OCI-LY3 (cell line): Measurements from ENCODE around the gene UBN1.

ENCODE experiments used
- H2AFZ ChIP-seq: fragments of 200-600, 300-600 bp; shearing (Covaris generic); 2 replicates; pipeline ENCODE4 v1.6.0; 2014; ENCODE audit warnings: antibody characterized with exemption, low read depth, low read length
- H3K27ac ChIP-seq: fragments of 200-600, 300-600 bp; sonication (generic); 2 replicates; pipeline ENCODE4 v1.5.1; 2014; ENCODE audit warnings: mild to moderate bottlenecking, low read length, moderate library complexity, mixed read lengths
- H3K27me3 ChIP-seq: fragments of 200-600, 300-600 bp; sonication (generic); 2 replicates; pipeline ENCODE4 v1.6.1; 2014; ENCODE audit warnings: low read depth, low read length, mixed read lengths
- H3K36me3 ChIP-seq: fragments of 200-600, 300-600 bp; sonication (generic); replicated peaks from 2 replicates; pipeline ENCODE3; 2014; ENCODE audit warnings: low read depth, low read length, mixed read lengths
- H3K4me1 ChIP-seq: fragments of 300-600, 200-600 bp; sonication (generic); 2 replicates; pipeline ENCODE4 v1.6.1; 2014; ENCODE audit warnings: low read length, mixed read lengths
- H3K4me2 ChIP-seq: fragments of 200-600, 300-600 bp; sonication (generic); 2 replicates; pipeline ENCODE4 v1.6.1; 2014; ENCODE audit warnings: low read length, mixed read lengths
- H3K4me3 ChIP-seq: fragments of 300-600, 200-600 bp; sonication (generic); 2 replicates; pipeline ENCODE4 v1.5.1; 2014; ENCODE audit warnings: antibody characterized with exemption, mild to moderate bottlenecking, low read length, moderate library complexity
- H3K79me2 ChIP-seq: fragments of 300-600, 200-600 bp; shearing (Covaris generic); 2 replicates; pipeline ENCODE4 v1.6.1; 2014; ENCODE audit warnings: mild to moderate bottlenecking, low read length, mixed read lengths
- H3K9ac ChIP-seq: fragments of 300-600, 200-600 bp; shearing (Covaris generic); 2 replicates; pipeline ENCODE4 v1.6.0; 2014; ENCODE audit warnings: mild to moderate bottlenecking, low read length, moderate library complexity
- H3K9me3 ChIP-seq: fragments of 200-600, 300-600 bp; shearing (Covaris generic); 2 replicates; pipeline ENCODE4 v1.6.1; 2014; ENCODE audit warnings: low read length, mixed read lengths; ENCODE audit not compliant: insufficient read depth
- H4K20me1 ChIP-seq: fragments of 200-600, 300-600 bp; sonication (generic); 2 replicates; pipeline ENCODE4 v1.6.1; 2016; ENCODE audit warnings: low read length, mixed read lengths; ENCODE audit not compliant: insufficient read depth
- EZH2phosphoT487 ChIP-seq: fragments of 200-600 bp; shearing (Covaris generic); IDR thresholded peaks from 2 replicates; pipeline ENCODE4 v1.6.1; 2018; ENCODE audit warnings: antibody characterized with exemption, mixed run types, low read depth
- TF ChIP-seq, protein P1 (sequence below): fragments of 200-600, 300-600 bp; sonication (generic); IDR thresholded peaks from 2 replicates; pipeline ENCODE4 v1.5.1; 2014; ENCODE audit warnings: antibody characterized with exemption, low read length, low read depth

UBN1 gene

DNA sequence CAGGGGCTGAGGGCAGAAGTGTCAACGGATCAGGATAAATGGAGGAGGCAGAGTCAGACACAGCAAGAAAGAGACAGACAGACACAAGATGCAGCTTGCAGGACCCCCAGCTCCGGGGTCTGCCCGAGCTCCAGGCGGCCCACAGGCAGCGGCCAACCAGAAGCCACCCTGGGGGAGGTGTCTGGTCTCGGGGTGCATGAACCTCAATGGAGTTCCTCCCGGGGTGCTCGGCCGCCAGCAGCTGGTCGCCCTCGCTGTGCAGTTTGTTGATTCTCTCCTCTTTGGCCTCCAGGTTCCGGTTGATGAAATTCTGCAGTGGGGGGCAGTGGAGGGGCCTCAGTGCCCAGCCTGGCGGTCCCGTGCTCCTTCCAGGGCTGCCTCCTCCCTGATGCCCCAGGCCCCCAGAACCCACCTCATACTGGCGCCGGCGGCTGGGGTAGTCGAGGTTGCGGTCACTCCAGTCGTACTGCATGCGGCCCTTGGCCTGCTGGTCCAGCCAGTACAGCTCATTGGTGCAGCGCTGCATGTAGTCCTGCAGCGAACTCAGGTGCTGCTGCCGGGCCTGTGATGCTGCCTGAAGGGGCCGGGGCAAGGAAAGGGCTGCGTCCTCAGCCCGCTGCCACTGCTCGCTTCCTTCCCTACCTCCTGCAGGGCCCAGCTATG lies 51.7 kb downstream of the UBN1 start:
- Histone ChIP-seq H2AFZ (no peak overlapping the region), H3K27ac (no peak overlapping the region), H3K4me1 (no peaks in the 10 kb centered on the region), H3K27me3 (no peaks in the 10 kb centered on the region), H4K20me1 (no peaks in the 10 kb centered on the region; the same call in 1 of the 2 replicates), H3K9ac (no peak overlapping the region), H3K36me3 (no peaks in the 10 kb centered on the region), H3K4me3 (no peak overlapping the region), H3K79me2 (no peaks in the 10 kb centered on the region), H3K9me3 (no peaks in the 10 kb centered on the region), H3K4me2 (no peak overlapping the region)
- TF ChIP-seq, protein P1, sequence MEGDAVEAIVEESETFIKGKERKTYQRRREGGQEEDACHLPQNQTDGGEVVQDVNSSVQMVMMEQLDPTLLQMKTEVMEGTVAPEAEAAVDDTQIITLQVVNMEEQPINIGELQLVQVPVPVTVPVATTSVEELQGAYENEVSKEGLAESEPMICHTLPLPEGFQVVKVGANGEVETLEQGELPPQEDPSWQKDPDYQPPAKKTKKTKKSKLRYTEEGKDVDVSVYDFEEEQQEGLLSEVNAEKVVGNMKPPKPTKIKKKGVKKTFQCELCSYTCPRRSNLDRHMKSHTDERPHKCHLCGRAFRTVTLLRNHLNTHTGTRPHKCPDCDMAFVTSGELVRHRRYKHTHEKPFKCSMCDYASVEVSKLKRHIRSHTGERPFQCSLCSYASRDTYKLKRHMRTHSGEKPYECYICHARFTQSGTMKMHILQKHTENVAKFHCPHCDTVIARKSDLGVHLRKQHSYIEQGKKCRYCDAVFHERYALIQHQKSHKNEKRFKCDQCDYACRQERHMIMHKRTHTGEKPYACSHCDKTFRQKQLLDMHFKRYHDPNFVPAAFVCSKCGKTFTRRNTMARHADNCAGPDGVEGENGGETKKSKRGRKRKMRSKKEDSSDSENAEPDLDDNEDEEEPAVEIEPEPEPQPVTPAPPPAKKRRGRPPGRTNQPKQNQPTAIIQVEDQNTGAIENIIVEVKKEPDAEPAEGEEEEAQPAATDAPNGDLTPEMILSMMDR: no peak
- TF ChIP-seq EZH2phosphoT487: no peak

DNA sequence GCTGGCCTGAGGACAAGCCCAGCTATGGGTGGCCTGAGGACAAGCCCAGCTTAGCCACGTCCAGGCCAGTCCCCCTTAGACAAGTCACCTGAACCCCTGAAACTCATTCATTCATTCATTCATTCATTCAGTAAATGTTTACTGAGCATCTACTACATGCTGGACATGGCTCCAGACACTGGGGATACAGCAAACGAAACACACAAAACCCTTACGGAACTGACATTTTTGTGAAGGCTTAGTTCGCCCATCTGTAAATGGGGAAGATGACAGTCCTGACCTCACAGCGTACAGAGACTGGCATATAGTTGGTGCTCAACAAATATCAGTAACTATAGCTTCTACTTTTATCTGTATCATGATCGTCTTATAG lies 52.2 kb downstream of the UBN1 start:
- TF ChIP-seq EZH2phosphoT487: no peak
- TF ChIP-seq, protein P1: no peak
- no peak overlapping the region for H3K4me3 ChIP-seq

DNA sequence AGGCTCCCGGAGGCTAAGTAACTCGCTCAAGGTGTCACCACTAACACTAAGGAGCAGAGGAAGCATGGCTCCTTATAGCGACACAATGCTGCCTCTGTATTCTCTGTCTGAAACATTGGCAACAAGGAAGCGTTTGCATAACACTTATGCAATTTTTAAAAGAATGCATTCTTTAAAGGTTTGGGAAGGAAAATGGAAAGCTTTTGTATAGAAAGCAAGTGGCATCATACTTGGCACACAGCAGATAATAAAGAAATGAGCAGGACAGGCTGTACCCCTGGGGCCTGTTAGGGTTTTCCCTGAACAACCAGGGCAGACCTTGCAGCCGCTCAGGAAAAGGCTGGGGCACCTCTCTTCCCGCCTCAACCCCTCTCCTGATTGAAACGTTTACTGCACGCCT lies 52.8 kb downstream of the UBN1 start:
- TF ChIP-seq, protein P1: no peak
- TF ChIP-seq EZH2phosphoT487: no peak
- no peaks in the 10 kb centered on the region for H3K27me3 ChIP-seq
- H3K4me1 ChIP-seq: no peaks in the 10 kb centered on the region
- H3K4me3 ChIP-seq: no peak overlapping the region
- no peaks in the 10 kb centered on the region for H3K36me3 ChIP-seq
- no peak overlapping the region for H3K9ac ChIP-seq
- H3K79me2 ChIP-seq: no peaks in the 10 kb centered on the region
- no peaks in the 10 kb centered on the region for H4K20me1 ChIP-seq
- H3K4me2 ChIP-seq: no peak overlapping the region
- no peak overlapping the region for H2AFZ ChIP-seq
- H3K27ac ChIP-seq: no peak overlapping the region
- H3K9me3 ChIP-seq: no peaks in the 10 kb centered on the region

More for the DNA sequence above, 52.2 kb downstream of the UBN1 start:
- Histone ChIP-seq H3K27me3 (no peaks in the 10 kb centered on the region), H3K4me1 (no peaks in the 10 kb centered on the region), H3K27ac (no peak overlapping the region), H3K4me2 (no peak overlapping the region), H3K36me3 (no peaks in the 10 kb centered on the region), H3K79me2 (no peaks in the 10 kb centered on the region), H3K9ac (no peak overlapping the region), H2AFZ (no peak overlapping the region), H4K20me1 (no peaks in the 10 kb centered on the region), H3K9me3 (no peaks in the 10 kb centered on the region)

DNA sequence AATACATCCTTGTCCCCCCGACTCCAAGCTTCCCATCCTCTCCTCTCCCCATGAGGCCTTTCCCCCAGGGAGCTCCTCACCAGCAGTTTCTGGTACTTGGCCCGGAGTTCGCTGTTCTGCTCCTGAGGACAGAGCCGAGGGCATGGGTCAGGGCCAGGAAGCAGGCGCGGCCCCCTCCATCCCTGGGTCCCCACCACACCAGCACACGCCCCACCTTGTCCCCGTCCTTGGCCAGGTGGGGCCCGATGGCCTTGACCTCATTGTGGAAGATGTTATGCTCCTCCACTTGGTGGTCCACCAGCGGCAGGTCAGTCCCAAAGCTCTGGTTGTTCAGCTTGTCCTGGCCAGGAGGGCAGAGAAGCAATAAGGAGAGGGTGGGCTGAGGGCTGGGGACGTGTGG lies 53.5 kb downstream of the UBN1 start:
- H3K4me1 ChIP-seq: no peaks in the 10 kb centered on the region
- no peak overlapping the region for H3K27ac ChIP-seq
- H4K20me1 ChIP-seq: no peaks in the 10 kb centered on the region
- H3K9ac ChIP-seq: no peak overlapping the region
- no peaks in the 10 kb centered on the region for H3K36me3 ChIP-seq
- no peak overlapping the region for H3K4me3 ChIP-seq
- no peak overlapping the region for H3K4me2 ChIP-seq
- no peaks in the 10 kb centered on the region for H3K79me2 ChIP-seq
- TF ChIP-seq EZH2phosphoT487: no peak
- TF ChIP-seq, protein P1: no peak
- no peaks in the 10 kb centered on the region for H3K27me3 ChIP-seq
- H2AFZ ChIP-seq: no peak overlapping the region
- no peaks in the 10 kb centered on the region for H3K9me3 ChIP-seq
